GM21786 (cell line): ENCODE measurements around the gene TELO2.

ENCODE experiments used
- ATAC-seq: cut with Tn5 transposase; IDR thresholded peaks from one replicate; pipeline ENCODE4 v1.9.1; 2021; ENCODE audit not compliant: unreplicated experiment

TELO2 gene

GRCh38 chr16:1512774-1513173 is 19.6 kb downstream of the TELO2 start:
- ATAC-seq: no peak

GRCh38 chr16:1514507-1514906 is 21.3 kb downstream of the TELO2 start:
- ATAC-seq: no peak

- no peak for ATAC-seq
Observed at GRCh38 chr16:1518626-1519135, 25.5 kb downstream of the TELO2 start.

- no peak for ATAC-seq
Observed at GRCh38 chr16:1519831-1520230, 26.7 kb downstream of the TELO2 start.

GRCh38 chr16:1520461-1520860 is 27.3 kb downstream of the TELO2 start:
- no peak for ATAC-seq

- ATAC-seq: no peak
Observed at GRCh38 chr16:1523581-1524245, 30.6 kb downstream of the TELO2 start.

- ATAC-seq: no peak
Observed at GRCh38 chr16:1524366-1524765, 31.2 kb downstream of the TELO2 start.

- no peak for ATAC-seq
Observed at GRCh38 chr16:1525871-1526607, 32.9 kb downstream of the TELO2 start.

- no peak for ATAC-seq
Observed at GRCh38 chr16:1526608-1527555, 33.7 kb downstream of the TELO2 start.

- no peak for ATAC-seq
Observed at GRCh38 chr16:1527836-1528811, 35.0 kb downstream of the TELO2 start.

- ATAC-seq: no peak
Observed at GRCh38 chr16:1528921-1529537, 35.9 kb downstream of the TELO2 start.

- ATAC-seq: no peak
Observed at GRCh38 chr16:1530349-1530882, 37.3 kb downstream of the TELO2 start.

- ATAC-seq: no peak
Observed at GRCh38 chr16:1530883-1531637, 37.9 kb downstream of the TELO2 start.

- no peak for ATAC-seq
Observed at GRCh38 chr16:1531638-1531910, 38.4 kb downstream of the TELO2 start.

- ATAC-seq: no peak
Observed at GRCh38 chr16:1532081-1532760, 39.1 kb downstream of the TELO2 start.

GRCh38 chr16:1532771-1533170 is 39.6 kb downstream of the TELO2 start:
- ATAC-seq: no peak

- no peak for ATAC-seq
Observed at GRCh38 chr16:1533443-1533951, 40.3 kb downstream of the TELO2 start, which contains the start of gene TMEM204. TSS of gene TMEM204 (plus strand) at chr16:1533666. CDS start at chr16:1534276, 610 bp downstream.
